Prostate gland (tissue), 2 donors: Measurements from ENCODE around the gene GOLM1. TPM values are rescaled to one million over a fixed set of nuclear protein-coding genes. Genes with fewer than 3 reads are reported as not detected.
"Not testable (repeated sequence)": the region's sequence is repeated elsewhere in the genome, so short reads cannot be mapped to it uniquely, and the experiment has no call there.

ENCODE experiments used
- DNase-seq: peaks from one replicate; pipeline ENCODE4 v3.0.0-alpha.2; 2019; ENCODE audit warnings: low spot score
- H3K27ac ChIP-seq, 2 donors: fragments of 200-600 bp; sonication (generic); 2 replicates each; pipeline ENCODE4 v1.5.1; 2017 to 2019
- H3K27me3 ChIP-seq: fragments of 200-600 bp; sonication (generic); replicated peaks from 2 replicates; pipeline ENCODE4 v1.5.1; 2019; ENCODE audit not compliant: insufficient read depth
- H3K36me3 ChIP-seq, 2 donors: fragments of 200-600 bp; sonication (generic); 1 replicate in 1 of 2; 2 replicates in 1 of 2; pipeline versions ENCODE4 v1.5.1 to v1.8.1; 2017 to 2019
- H3K4me1 ChIP-seq: fragments of 200-600 bp; sonication (generic); replicated peaks from 2 replicates; pipeline ENCODE4 v1.5.1; 2019
- H3K4me3 ChIP-seq, 2 donors: fragments of 200-600 bp; sonication (generic); 2 replicates each; pipeline ENCODE4 v1.5.1; 2017 to 2019
- H3K9me3 ChIP-seq: fragments of 200-600 bp; sonication (generic); 2 replicates; pipeline ENCODE4 v1.5.1; 2017
- CTCF ChIP-seq, 4 experiments: fragments of 200-600 bp in 2 of 4; fragments of 450-650 bp in 2 of 4; sonication (generic) in 2 of 4; IDR thresholded peaks; 1 replicate in 3 of 4; 2 replicates in 1 of 4; pipeline ENCODE4 v1.5.1; 2016 to 2019; ENCODE audit warnings: antibody characterized with exemption in 4 of 4, mild to moderate bottlenecking in 2 of 4, moderate library complexity in 2 of 4
- POLR2A ChIP-seq: fragments of 450-650 bp; IDR thresholded peaks from one replicate; pipeline ENCODE4 v1.6.1; 2016; ENCODE audit warnings: antibody characterized with exemption, mild to moderate bottlenecking
- POLR2AphosphoS5 ChIP-seq: sonication (generic); formaldehyde crosslinking; IDR thresholded peaks from one replicate; pipeline ENCODE4 v1.6.1; 2017; ENCODE audit warnings: antibody characterized with exemption
- WGBS: methylation state at CpG from one replicate; pipeline ENCODE4 v1.1.5; 2018; 5-methylcytosine and 5-hydroxymethylcytosine counted together
- intact Hi-C: fragments of 100-400 bp; cut with DNase I; formaldehyde crosslinking; loops from one replicate; pipeline ENCODE4 v1.14.2; 2022
- total RNA-seq, 2 donors: library from RNA; depleted of rRNA; stranded (reverse); fragments of >200 nt; gene quantifications; one replicate each; pipeline ENCODE4 v1.1.0, GENCODE V29; 2016

GOLM1 gene
- total RNA-seq, 2 donors from 2014 or later = 53.4 to 162 TPM

- 54% methylated on average over 3 of the region's 3 CpGs for WGBS
- Histone ChIP-seq H3K4me3 (no peak overlapping the region), H3K4me1 (no peaks in the 10 kb centered on the region), H3K36me3 (no peaks in the 10 kb centered on the region), H3K27me3 (no peaks in the 10 kb centered on the region), H3K9me3 (no peaks in the 10 kb centered on the region), H3K27ac (no peak overlapping the region)
- no peak for DNase-seq
- intact Hi-C loops = no loop called here
- TF ChIP-seq CTCF (IDR thresholded peaks at IDR 0.05) (no peak), POLR2AphosphoS5 (no peak), POLR2A (no peak)
Measured at GRCh38 chr9:86054695-86055094, 44.7 kb downstream of the GOLM1 start.

- no peak overlapping the region for H3K27ac ChIP-seq
- no peaks in the 10 kb centered on the region for H3K36me3 ChIP-seq
- no peak overlapping the region for H3K4me3 ChIP-seq
- no peaks in the 10 kb centered on the region for H3K27me3 ChIP-seq
- WGBS = 85% methylated on average over 20 of the region's 21 CpGs
- H3K4me1 ChIP-seq = no peaks in the 10 kb centered on the region
- intact Hi-C loops = no loop called here
- no peak for DNase-seq
- H3K9me3 ChIP-seq = no peaks in the 10 kb centered on the region
- TF ChIP-seq POLR2A (no peak), CTCF (IDR thresholded peaks at IDR 0.05) (no peak), POLR2AphosphoS5 (no peak)
Measured at GRCh38 chr9:86052556-86053468, 46.5 kb downstream of the GOLM1 start.

GRCh38 chr9:86048018-86048742 lies 51.2 kb downstream of the GOLM1 start:
- H3K27ac ChIP-seq, H3K9me3 ChIP-seq, H3K36me3 ChIP-seq, intact Hi-C loops, H3K4me1 ChIP-seq, H3K27me3 ChIP-seq, DNase-seq, H3K4me3 ChIP-seq: not testable (repeated sequence)
- 84% methylated on average over 6 of the region's 7 CpGs for WGBS

- H3K36me3 ChIP-seq = no peaks in the 10 kb centered on the region
- no peak overlapping the region for H3K4me3 ChIP-seq
- no peaks in the 10 kb centered on the region for H3K27me3 ChIP-seq
- H3K4me1 ChIP-seq = peaks cover 7% of the 10 kb centered on the region
- TF ChIP-seq POLR2AphosphoS5 = no peak
- TF ChIP-seq CTCF (IDR thresholded peaks at IDR 0.05) = no peak
- H3K9me3 ChIP-seq = no peaks in the 10 kb centered on the region
- intact Hi-C loops = no loop called here
- peak overlapping the region in 1 of 2 donors; percentile 27 for H3K27ac ChIP-seq
- DNase-seq = no peak
- 94% methylated on average over 13 of the region's 13 CpGs for WGBS
Measured at GRCh38 chr9:86047361-86047760, 52.0 kb downstream of the GOLM1 start.

- H3K27ac ChIP-seq = peak overlapping the region; percentile 5 to 27
- H3K9me3 ChIP-seq = no peaks in the 10 kb centered on the region
- DNase-seq = no peak
- TF ChIP-seq POLR2A = no peak
- peak in 1 of 4 experiments; percentile 2 for TF ChIP-seq CTCF (IDR thresholded peaks at IDR 0.05)
- no peaks in the 10 kb centered on the region for H3K27me3 ChIP-seq
- intact Hi-C loops = no loop called here
- 51% methylated on average over 8 of the region's 8 CpGs for WGBS
- no peak overlapping the region for H3K4me3 ChIP-seq
- no peaks in the 10 kb centered on the region for H3K36me3 ChIP-seq
- peaks cover 7% of the 10 kb centered on the region for H3K4me1 ChIP-seq
Measured at GRCh38 chr9:86046930-86047341, 52.4 kb downstream of the GOLM1 start.
